Heart left ventricle (tissue), 16 donors: ENCODE data around the gene SNAPC5. TPM values are rescaled to one million over a fixed set of nuclear protein-coding genes. Genes with fewer than 3 reads are reported as not detected.

Experiments used
- ATAC-seq, 4 donors: fragments of 200-7000 bp; cut with Tn5 transposase; one replicate each; pipeline ENCODE4 v1.9.1; 2020 to 2022; ENCODE audit warnings: moderate library complexity in 4 of 4, mild to moderate bottlenecking in 3 of 4, moderate number of reproducible peaks in 1 of 4
- DNase-seq, 5 donors: peaks; one replicate each; pipeline ENCODE4 v3.0.0-alpha.2; 2020
- H3K27ac ChIP-seq, 12 donors: fragments of 200-600 bp; sonication (generic) in 4 of 12; one replicate each; pipeline versions ENCODE4 v1.5.0 to v1.8.0; 2016 to 2022; ENCODE audit warnings: mild to moderate bottlenecking in 2 of 12
- H3K27me3 ChIP-seq, 9 donors: fragments of 200-600 bp; sonication (generic) in 2 of 9; one replicate each; pipeline versions ENCODE4 v1.5.1 to v1.8.0; 2016 to 2022; ENCODE audit warnings: mild to moderate bottlenecking in 3 of 9
- H3K36me3 ChIP-seq, 9 donors: fragments of 200-600 bp; sonication (generic) in 2 of 9; one replicate each; pipeline versions ENCODE4 v1.5.0 to v1.8.0; 2018 to 2022; ENCODE audit warnings: mild to moderate bottlenecking in 2 of 9
- H3K4me1 ChIP-seq, 12 donors: fragments of 200-600 bp; sonication (generic) in 4 of 12; one replicate each; pipeline versions ENCODE4 v1.5.0 to v1.8.0; 2016 to 2022; ENCODE audit warnings: mild to moderate bottlenecking in 3 of 12
- H3K4me3 ChIP-seq, 12 donors: fragments of 200-600 bp; sonication (generic) in 4 of 12; one replicate each; pipeline versions ENCODE4 v1.5.0 to v1.8.0; 2017 to 2022; ENCODE audit warnings: mild to moderate bottlenecking in 9 of 12, moderate library complexity in 4 of 12
- H3K9me3 ChIP-seq, 12 donors: fragments of 200-600 bp; sonication (generic) in 4 of 12; one replicate each; pipeline versions ENCODE4 v1.5.0 to v1.8.0; 2016 to 2022; ENCODE audit warnings: mild to moderate bottlenecking in 1 of 12
- POLR2A ChIP-seq, 2 donors: fragments of 450-650 bp; IDR thresholded peaks; one replicate each; pipeline ENCODE4 v1.6.1; 2017; ENCODE audit warnings: antibody characterized with exemption in 2 of 2, mild to moderate bottlenecking in 2 of 2, moderate library complexity in 2 of 2
- WGBS, 4 donors: extraction: QIAGEN DNeasy Blood & Tissue Kit in 2 of 4; methylation state at CpG; one replicate each; pipeline versions ENCODE4 v1.1.5 to v1.1.7; 2013 to 2018; 5-methylcytosine and 5-hydroxymethylcytosine counted together
- intact Hi-C, 10 donors: fragments of 100-400 bp; cut with DNase I; formaldehyde crosslinking; loops; one replicate each; pipeline versions ENCODE4 v1.11.1 to v1.14.2; 2022
- polyA plus RNA-seq, 2 donors: library from polyadenylated mRNA; stranded (reverse); fragments of 200-250 nt; gene quantifications; one replicate each; pipeline ENCODE4 v1.2.3, GENCODE V29; 2013
- total RNA-seq, 9 donors: library from RNA; depleted of rRNA in 2 of 9; stranded (reverse); fragments of >200 nt in 2 of 9; fragmentation: NEBNext Ultra II Directional in 3 of 9; extraction: Animal tissue kit (Norgen Biotek cat#: 25700) in 3 of 9; gene quantifications; one replicate each; pipeline versions ENCODE4 v1.1.0 to v1.2.4, GENCODE V29; 2016 to 2023
- TF ChIP-seq, protein P1 (sequence below), 12 donors: fragments of 200-600 bp; sonication (generic) in 4 of 12; IDR thresholded peaks; one replicate each; pipeline versions ENCODE4 v1.5.0 to v1.8.0; 2018 to 2022; ENCODE audit warnings: antibody characterized with exemption in 12 of 12, mild to moderate bottlenecking in 5 of 12
- donor health status: ischemic (EF 13 %, LVEDD 7.1; RV severe dilation, severe dysfunction).
- donor health status: healthy with polysubstance abuse.
- donor health status: DM: no; HTN: yes; CAD: no.
- donor health status: DM: no; HTN: no; CAD: no.
- donor health status: ischemic (EF 25% LVEDD 6.9; RV normal size, moderate dysfunction).
- donor health status: ischemic (EF 25% LVEDD 5.7; RV mildly dilated, moderate dysfunction).
- donor health status: healthy.
- donor health status: DM: yes; HTN: yes; CAD: no.
- donor health status: ischemic (EF 35%, LVEDD 5.7; RV mildly dilated, moderate dysfunction).
- donor health status: nonischemic (EF 11% LVEDD 7.7; RV severe dilation, severe dysfunction).
- donor health status: DM: yes; HTN: yes; CAD: no.
- donor health status: PGD.
- donor health status: ischemic (EF 29% LVEDD 5.4; RV normal size, mild dysfunction).
- donor health status: nonischemic (EF 23%, LVEDD 6.1; RV moderate dilation, normal function).

The SNAPC5 gene
- total and polyA plus RNA-seq, 11 donors: 25.4 to 59.5 (median 29.6) TPM

DNA sequence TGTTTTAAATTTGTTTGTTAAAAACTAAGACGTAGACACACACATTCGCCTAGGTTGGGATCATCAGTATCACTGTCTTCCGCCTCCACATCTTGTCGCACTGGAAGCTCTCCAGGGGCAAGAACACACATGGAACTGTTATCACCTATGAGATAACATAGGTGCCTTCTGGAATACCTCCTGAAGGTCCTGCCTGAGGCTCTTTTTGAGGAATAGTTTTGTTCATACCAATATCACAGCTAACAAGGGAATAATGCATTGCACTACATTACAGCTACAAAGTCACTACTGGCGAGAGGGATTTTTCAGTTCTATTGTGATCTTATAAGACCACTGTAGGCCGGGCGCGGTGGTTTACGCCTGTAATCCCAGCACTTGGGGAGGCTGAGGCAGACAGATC is 37.5 kb upstream of the SNAPC5 start:
- 89 to 94% (median 91%) methylated on average over 9 of the region's 9 CpGs for WGBS, 4 donors
- no peak for ATAC-seq
- no peak overlapping the region for H3K4me3 ChIP-seq
- no peaks in the 10 kb centered on the region for H3K27me3 ChIP-seq
- no peak overlapping the region for H3K27ac ChIP-seq
- no peaks in the 10 kb centered on the region for H3K9me3 ChIP-seq
- DNase-seq: no peak
- TF ChIP-seq, protein P1, sequence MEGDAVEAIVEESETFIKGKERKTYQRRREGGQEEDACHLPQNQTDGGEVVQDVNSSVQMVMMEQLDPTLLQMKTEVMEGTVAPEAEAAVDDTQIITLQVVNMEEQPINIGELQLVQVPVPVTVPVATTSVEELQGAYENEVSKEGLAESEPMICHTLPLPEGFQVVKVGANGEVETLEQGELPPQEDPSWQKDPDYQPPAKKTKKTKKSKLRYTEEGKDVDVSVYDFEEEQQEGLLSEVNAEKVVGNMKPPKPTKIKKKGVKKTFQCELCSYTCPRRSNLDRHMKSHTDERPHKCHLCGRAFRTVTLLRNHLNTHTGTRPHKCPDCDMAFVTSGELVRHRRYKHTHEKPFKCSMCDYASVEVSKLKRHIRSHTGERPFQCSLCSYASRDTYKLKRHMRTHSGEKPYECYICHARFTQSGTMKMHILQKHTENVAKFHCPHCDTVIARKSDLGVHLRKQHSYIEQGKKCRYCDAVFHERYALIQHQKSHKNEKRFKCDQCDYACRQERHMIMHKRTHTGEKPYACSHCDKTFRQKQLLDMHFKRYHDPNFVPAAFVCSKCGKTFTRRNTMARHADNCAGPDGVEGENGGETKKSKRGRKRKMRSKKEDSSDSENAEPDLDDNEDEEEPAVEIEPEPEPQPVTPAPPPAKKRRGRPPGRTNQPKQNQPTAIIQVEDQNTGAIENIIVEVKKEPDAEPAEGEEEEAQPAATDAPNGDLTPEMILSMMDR (IDR thresholded peaks at IDR 0.05): no peak
- TF ChIP-seq POLR2A (IDR thresholded peaks at IDR 0.05): no peak
- H3K36me3 ChIP-seq: peaks cover 0 to 50% (median 10%) of the 10 kb centered on the region in 9 donors
- intact Hi-C loops: no loop called here
- no peaks in the 10 kb centered on the region for H3K4me1 ChIP-seq

DNA sequence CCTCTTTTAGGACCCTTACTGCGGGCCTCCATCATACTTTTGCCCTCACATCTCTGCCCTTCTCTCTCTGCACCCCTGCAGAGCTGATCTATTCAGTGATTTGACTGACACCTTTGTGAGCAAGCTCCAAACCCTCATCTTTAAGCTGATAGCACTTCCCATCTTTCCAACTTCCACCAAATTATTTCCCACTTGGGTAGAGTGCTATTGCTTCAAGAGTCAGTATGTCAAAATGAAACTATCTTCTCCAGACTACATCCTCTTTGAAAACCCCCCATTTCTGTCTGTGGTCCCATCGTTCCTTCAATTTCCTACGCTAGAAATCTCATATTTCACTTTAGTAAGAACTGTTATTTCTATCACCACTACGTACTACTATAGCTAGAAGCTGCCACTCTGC is 27.3 kb upstream of the SNAPC5 start:
- Histone ChIP-seq H3K4me3 (no peak overlapping the region), H3K27ac (no peak overlapping the region), H3K9me3 (no peaks in the 10 kb centered on the region), H3K4me1 (peaks cover 0 to 7% (median 0%) of the 10 kb centered on the region in 12 donors), H3K36me3 (peaks cover 0 to 58% (median 11%) of the 10 kb centered on the region in 9 donors), H3K27me3 (no peaks in the 10 kb centered on the region)
- no peak for TF ChIP-seq POLR2A (IDR thresholded peaks at IDR 0.05)
- TF ChIP-seq, protein P1 (IDR thresholded peaks at IDR 0.05): no peak
- 90 to 96% (median 94%) methylated on average over 4 of the region's 4 CpGs for WGBS, 4 donors
- intact Hi-C loops: no loop called here
- ATAC-seq: no peak
- no peak for DNase-seq

DNA sequence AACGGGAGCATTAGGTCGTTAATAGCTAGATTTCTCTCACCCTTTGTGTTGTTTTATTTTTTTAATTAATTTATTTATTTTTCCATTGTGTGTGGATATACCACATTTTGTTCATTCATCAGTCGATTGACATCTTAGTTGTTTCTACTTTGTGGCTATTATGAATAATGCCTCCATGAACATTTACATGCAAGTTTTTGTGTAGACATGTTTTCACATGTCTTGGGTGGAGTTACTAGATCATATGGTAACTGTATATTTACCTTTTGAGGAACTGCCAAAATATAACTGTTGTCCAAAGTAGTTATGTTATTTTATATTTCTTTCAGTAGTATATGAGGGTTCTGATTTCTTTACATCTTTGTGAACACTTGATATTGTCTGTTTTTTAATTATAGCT is 26.4 kb upstream of the SNAPC5 start:
- Histone ChIP-seq H3K27me3 (no peaks in the 10 kb centered on the region), H3K4me3 (no peak overlapping the region), H3K27ac (no peak overlapping the region), H3K9me3 (no peaks in the 10 kb centered on the region), H3K36me3 (peaks cover 0 to 55% (median 6%) of the 10 kb centered on the region in 9 donors), H3K4me1 (peaks cover 0 to 7% (median 0%) of the 10 kb centered on the region in 12 donors)
- intact Hi-C loops: no loop called here
- WGBS, 4 donors: 95 to 98% (median 96%) methylated on average over 3 of the region's 3 CpGs
- TF ChIP-seq POLR2A (IDR thresholded peaks at IDR 0.05): no peak
- TF ChIP-seq, protein P1 (IDR thresholded peaks at IDR 0.05): no peak
- DNase-seq (no peak), ATAC-seq (no peak)

DNA sequence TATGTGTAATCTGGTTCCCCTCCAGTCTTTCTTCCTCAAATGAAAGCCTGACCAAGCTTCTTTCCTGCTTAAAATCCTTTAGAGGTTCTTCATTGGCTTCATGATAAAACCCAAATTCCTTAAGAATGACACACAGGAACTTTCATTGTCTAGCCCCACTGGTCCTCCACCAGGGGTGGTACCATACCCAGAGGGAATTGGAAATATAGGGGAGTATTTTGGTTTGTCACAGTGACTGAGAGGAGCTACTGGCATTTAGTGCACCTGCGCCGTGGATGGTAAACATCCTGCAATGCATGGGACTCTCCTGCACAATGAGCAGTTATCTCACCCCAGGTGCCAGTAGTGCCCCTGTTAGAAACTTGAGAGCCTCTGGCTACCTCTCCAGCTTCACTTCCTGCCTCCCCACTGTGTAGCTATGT is 18.4 kb upstream of the SNAPC5 start:
- WGBS, 4 donors: 91 to 100% (median 97%) methylated on average over 2 of the region's 2 CpGs
- intact Hi-C loops: no loop called here
- no peak for DNase-seq

More for the DNA sequence above, 18.4 kb upstream of the SNAPC5 start:
- no peak for ATAC-seq
- Histone ChIP-seq H3K4me1 (no peaks in the 10 kb centered on the region), H3K27ac (no peak overlapping the region), H3K9me3 (no peaks in the 10 kb centered on the region), H3K4me3 (no peak overlapping the region), H3K27me3 (no peaks in the 10 kb centered on the region), H3K36me3 (peaks cover 0 to 50% (median 4%) of the 10 kb centered on the region in 9 donors)
- TF ChIP-seq POLR2A (IDR thresholded peaks at IDR 0.05): no peak
- TF ChIP-seq, protein P1 (IDR thresholded peaks at IDR 0.05): no peak
